HepG2 (cell line): ENCODE data around the gene APOM. TPM values are rescaled to one million over a fixed set of nuclear protein-coding genes. Genes with fewer than 3 reads are reported as not detected.

ENCODE experiments used
- AHR ChIP-seq: IDR thresholded peaks from 2 replicates; pipeline ENCODE4 v1.6.1; 2018; ENCODE audit warnings: missing genetic modification reagents, missing compliant biosample characterization
- DBP ChIP-seq: sonication (generic); formaldehyde crosslinking; IDR thresholded peaks from 2 replicates; pipeline ENCODE4 v1.4.0; 2020; ENCODE audit warnings: missing genetic modification reagents; ENCODE audit errors: not compliant biosample characterization
- FOXP1 ChIP-seq, 2 experiments: fragments of 450-650 bp in 1 of 2; IDR thresholded peaks; 2 replicates each; pipeline ENCODE4 v1.6.1; 2017 to 2018; ENCODE audit warnings: antibody characterized with exemption in 1 of 2
- GFI1 ChIP-seq: sonication (generic); formaldehyde crosslinking; IDR thresholded peaks from 2 replicates; pipeline ENCODE4 v1.5.0; 2020; ENCODE audit warnings: missing genetic modification reagents, mild to moderate bottlenecking, borderline replicate concordance
- HDAC1 ChIP-seq: sonication (generic); formaldehyde crosslinking; IDR thresholded peaks from 2 replicates; pipeline ENCODE4 v1.5.1; 2020; ENCODE audit warnings: mild to moderate bottlenecking, missing genetic modification reagents
- IRF1 ChIP-seq: sonication (generic); formaldehyde crosslinking; IDR thresholded peaks from 2 replicates; pipeline ENCODE4 v1.4.0; 2020; ENCODE audit warnings: low read depth, mild to moderate bottlenecking, missing genetic modification reagents
- LBX2 ChIP-seq: sonication (generic); formaldehyde crosslinking; IDR thresholded peaks from 2 replicates; pipeline ENCODE4 v1.5.0; 2020; ENCODE audit warnings: missing genetic modification reagents, mild to moderate bottlenecking, borderline replicate concordance
- MAF1 ChIP-seq: sonication (generic); formaldehyde crosslinking; IDR thresholded peaks from 2 replicates; pipeline ENCODE4 v1.5.0; 2020; ENCODE audit warnings: missing genetic modification reagents, borderline replicate concordance
- MATR3 ChIP-seq: sonication (generic); formaldehyde crosslinking; IDR thresholded peaks from 2 replicates; pipeline ENCODE4 v1.4.0; 2020; ENCODE audit warnings: missing genetic modification reagents
- MED13 ChIP-seq: sonication (generic); formaldehyde crosslinking; IDR thresholded peaks from 2 replicates; pipeline ENCODE4 v1.5.0; 2020; ENCODE audit warnings: missing genetic modification reagents
- MTERF4 ChIP-seq: sonication (generic); formaldehyde crosslinking; IDR thresholded peaks from 2 replicates; pipeline ENCODE4 v1.8.0; 2023; ENCODE audit warnings: mild to moderate bottlenecking, missing genetic modification reagents
- PHB2 ChIP-seq: fragments of 450-650 bp; IDR thresholded peaks from 2 replicates; pipeline ENCODE4 v1.6.1; 2018; ENCODE audit not compliant: partially characterized antibody
- RBAK ChIP-seq: sonication (generic); formaldehyde crosslinking; IDR thresholded peaks from 2 replicates; pipeline ENCODE4 v1.5.1; 2020; ENCODE audit warnings: mild to moderate bottlenecking, missing genetic modification reagents
- SMAD1 ChIP-seq: sonication (generic); formaldehyde crosslinking; IDR thresholded peaks from 2 replicates; pipeline ENCODE4 v1.4.0; 2020; ENCODE audit warnings: missing genetic modification reagents, low read depth, mild to moderate bottlenecking, borderline replicate concordance
- SMARCC2 ChIP-seq: fragments of 450-650 bp; IDR thresholded peaks from 2 replicates; pipeline ENCODE4 v1.6.1; 2017; ENCODE audit warnings: antibody characterized with exemption, mild to moderate bottlenecking
- XRCC5 ChIP-seq: fragments of 200-400 bp; formaldehyde crosslinking; optimal IDR thresholded peaks from 2 replicates; pipeline ENCODE3; 2017; ENCODE audit warnings: mild to moderate bottlenecking, low read length
- ZBTB44 ChIP-seq: sonication (generic); formaldehyde crosslinking; IDR thresholded peaks from 2 replicates; pipeline ENCODE4 v1.4.0; 2020; ENCODE audit warnings: missing genetic modification reagents
- ZFP1 ChIP-seq: IDR thresholded peaks from 2 replicates; pipeline ENCODE4 v1.6.1; 2016
- ZNF253 ChIP-seq: sonication (generic); formaldehyde crosslinking; IDR thresholded peaks from 2 replicates; pipeline ENCODE4 v1.8.0; 2022; ENCODE audit warnings: mild to moderate bottlenecking, missing genetic modification reagents, borderline replicate concordance
- ZNF343 ChIP-seq: sonication (generic); formaldehyde crosslinking; IDR thresholded peaks from 2 replicates; pipeline ENCODE4 v1.4.0; 2020; ENCODE audit warnings: mild to moderate bottlenecking, missing genetic modification reagents
- ZNF589 ChIP-seq: sonication (generic); formaldehyde crosslinking; conservative IDR thresholded peaks from 2 replicates; pipeline ENCODE4 v1.8.0; 2022; ENCODE audit warnings: mild to moderate bottlenecking, moderate library complexity, missing genetic modification reagents
- ZNF710 ChIP-seq: sonication (generic); formaldehyde crosslinking; IDR thresholded peaks from 2 replicates; pipeline ENCODE4 v1.5.0; 2020; ENCODE audit warnings: mild to moderate bottlenecking, missing genetic modification reagents, borderline replicate concordance
- ZNF747 ChIP-seq: sonication (generic); formaldehyde crosslinking; IDR thresholded peaks from 2 replicates; pipeline ENCODE4 v1.8.1; 2023; ENCODE audit warnings: missing genetic modification reagents, mild to moderate bottlenecking, borderline replicate concordance
- polyA plus RNA-seq, 8 experiments: library from polyadenylated mRNA; depleted of rRNA in 3 of 8; stranded (reverse) in 7 of 8; unstranded in 1 of 8; fragments of >200 nt; fragmentation: Illumina TruSeq in 4 of 8; extraction: Trizol in 4 of 8; gene quantifications; 2 replicates each; pipeline versions ENCODE4 v1.2.1 to v1.2.3, GENCODE V29; 2011 to 2016; ENCODE audit warnings: low read depth in 4 of 8, missing spikeins in 1 of 8, mixed read lengths in 1 of 8; ENCODE audit not compliant: insufficient read depth in 1 of 8
- total RNA-seq, 5 experiments: library from RNA; depleted of rRNA; stranded (reverse); fragments of >200 nt; fragmentation: Illumina TruSeq; extraction: Trizol; gene quantifications; 2 replicates each; pipeline ENCODE4 v1.2.3, GENCODE V29; 2016; ENCODE audit warnings: low read depth in 1 of 5

The APOM gene
- total and polyA plus RNA-seq, 2 of the 13 experiments (the other 11 are each of a cell fraction or from before 2014, with no cell fraction given): 98.2 to 1,140 TPM

GRCh38 chr6:31619805-31620585 is 35.7 kb upstream of the APOM start (continued):
- TF ChIP-seq AHR (CRISPR knock-in tag): no peak
- peak; percentile 65; the same call in 1 of the 2 replicates for TF ChIP-seq RBAK (CRISPR knock-in tag)
- TF ChIP-seq PHB2: no peak
- peak; percentile 79; the same call in 1 of the 2 replicates for TF ChIP-seq LBX2 (CRISPR knock-in tag)
- no peak for TF ChIP-seq ZNF253 (CRISPR knock-in tag)
- no peak for TF ChIP-seq MATR3 (CRISPR knock-in tag)
- TF ChIP-seq IRF1: no peak
- peak; percentile 91 for TF ChIP-seq XRCC5
- no peak for TF ChIP-seq FOXP1 (IDR thresholded peaks at IDR 0.05)
- TF ChIP-seq FOXP1 (CRISPR knock-in tag; IDR thresholded peaks at IDR 0.05): peak; percentile 45; the same call in 1 of the 2 replicates
- peak; percentile 83 for TF ChIP-seq HDAC1
- TF ChIP-seq SMARCC2: no peak
- TF ChIP-seq ZNF343 (CRISPR knock-in tag): no peak
- TF ChIP-seq ZNF747 (CRISPR knock-in tag): no peak; the same call in 1 of the 2 replicates
- TF ChIP-seq ZNF589 (CRISPR knock-in tag): 0 out of 2 replicates have a peak, but pooled peaks have one; percentile 35
- peak; percentile 49 for TF ChIP-seq DBP (CRISPR knock-in tag)
- TF ChIP-seq MAF1 (CRISPR knock-in tag): peak; percentile 71; the same call in 1 of the 2 replicates
- TF ChIP-seq GFI1 (CRISPR knock-in tag): peak; percentile 52
- no peak; the same call in 1 of the 2 replicates for TF ChIP-seq MTERF4 (CRISPR knock-in tag)
- peak; percentile 43; the same call in 1 of the 2 replicates for TF ChIP-seq ZBTB44 (CRISPR knock-in tag)
- no peak for TF ChIP-seq ZFP1
- TF ChIP-seq SMAD1 (CRISPR knock-in tag): no peak
- TF ChIP-seq MED13 (CRISPR knock-in tag): no peak
- TF ChIP-seq ZNF710: no peak
